Endothelial cell of umbilical vein (primary cell): ENCODE data around the gene KDM4B. TPM values are rescaled to one million over a fixed set of nuclear protein-coding genes. Genes with fewer than 3 reads are reported as not detected.
"Not testable (repeated sequence)": the region's sequence is repeated elsewhere in the genome, so short reads cannot be mapped to it uniquely, and the experiment has no call there.

ENCODE experiments used
- BruUV-seq: library from RNA; stranded (reverse); fragments of 400-500 nt; replicated peaks from 2 replicates; lab custom pipeline; 2021; lab: Mats Ljungman, UMichigan
- CTCF ChIA-PET: fragments of 300-600, 350-600 bp; sonication (Branson Sonifier 250); formaldehyde crosslinking; loops from one replicate; lab custom pipeline; 2021; ENCODE audit warnings: antibody characterized with exemption, inconsistent platforms; lab: Charles Lee
- POLR2A ChIA-PET: fragments of 300-600, 350-600 bp; sonication (Branson Sonifier 250); formaldehyde crosslinking; loops from one replicate; lab custom pipeline; 2021; ENCODE audit warnings: antibody characterized with exemption, inconsistent platforms; lab: Charles Lee
- DNase-seq: peaks from one replicate; pipeline ENCODE4 v3.0.0-alpha.2; 2011; ENCODE audit warnings: low read depth, low spot score
- FAIRE-seq: peaks from 2 replicates; lab custom pipeline; 2011; peaks lifted over from hg19 to GRCh38; lab: Jason Lieb, UNC
- H2AFZ ChIP-seq: 2 replicates; pipeline ENCODE4 v1.6.0; 2012; ENCODE audit warnings: low read depth, low read length, control low read depth, inconsistent platforms
- H3K27ac ChIP-seq: 2 replicates; pipeline ENCODE4 v1.5.1; 2011; ENCODE audit warnings: low read depth, mild to moderate bottlenecking, control low read depth, low read length, moderate library complexity; ENCODE audit not compliant: insufficient read depth
- H3K27me3 ChIP-seq, 2 experiments: 2 replicates each; pipeline versions ENCODE4 v1.6.0 to v1.6.1; 2011; ENCODE audit warnings: low read length in 2 of 2, mixed read lengths in 1 of 2; ENCODE audit not compliant: control insufficient read depth in 2 of 2, insufficient read depth in 2 of 2
- H3K36me3 ChIP-seq, 2 experiments: 2 replicates in 1 of 2; 3 replicates in 1 of 2; pipeline ENCODE4 v1.5.1; 2011; ENCODE audit warnings: low read length in 2 of 2, mild to moderate bottlenecking in 1 of 2, moderate library complexity in 1 of 2; ENCODE audit not compliant: control insufficient read depth in 2 of 2, insufficient read depth in 2 of 2; ENCODE audit errors: extremely low read depth in 1 of 2
- H3K4me1 ChIP-seq: 3 replicates; pipeline ENCODE4 v1.5.1; 2011; ENCODE audit warnings: mild to moderate bottlenecking, low read length; ENCODE audit not compliant: control insufficient read depth, insufficient read depth; ENCODE audit errors: extremely low read depth
- H3K4me2 ChIP-seq: 2 replicates; pipeline ENCODE4 v1.6.1; 2011; ENCODE audit warnings: low read length, control low read depth, mixed read lengths; ENCODE audit not compliant: insufficient read depth
- H3K4me3 ChIP-seq, 3 experiments: fragments of 200-600 bp in 1 of 3; sonication (generic), shearing (Covaris generic) in 1 of 3; replicated peaks in 1 of 3; 2 replicates each; pipeline ENCODE4 v1.5.1; 2011 to 2016; ENCODE audit warnings: control low read depth in 3 of 3, low read length in 3 of 3, mild to moderate bottlenecking in 2 of 3, inconsistent platforms in 1 of 3, low read depth in 1 of 3, moderate library complexity in 1 of 3; ENCODE audit not compliant: insufficient read depth in 1 of 3
- H3K79me2 ChIP-seq: 2 replicates; pipeline ENCODE4 v1.6.0; 2012; ENCODE audit warnings: low read length, inconsistent platforms; ENCODE audit not compliant: control insufficient read depth, insufficient read depth
- H3K9ac ChIP-seq: replicated peaks from 2 replicates; pipeline ENCODE3; 2011; ENCODE audit warnings: low read length, control low read depth; ENCODE audit not compliant: insufficient read depth; ENCODE audit errors: extremely low read depth
- H3K9me1 ChIP-seq: replicated peaks from 3 replicates; pipeline ENCODE4 v1.6.0; 2011; ENCODE audit warnings: mild to moderate bottlenecking, low read length; ENCODE audit not compliant: control insufficient read depth, insufficient read depth; ENCODE audit errors: extremely low read depth
- H3K9me3 ChIP-seq: replicated peaks from 2 replicates; pipeline ENCODE4 v1.5.1; 2012; ENCODE audit warnings: low read length, inconsistent platforms; ENCODE audit not compliant: control insufficient read depth, insufficient read depth
- H4K20me1 ChIP-seq: replicated peaks from 2 replicates; pipeline ENCODE3; 2011; ENCODE audit warnings: mild to moderate bottlenecking, low read length; ENCODE audit not compliant: control insufficient read depth, insufficient read depth; ENCODE audit errors: extremely low read depth
- EZH2 ChIP-seq: IDR thresholded peaks from 2 replicates; pipeline ENCODE4 v1.6.1; 2012; ENCODE audit warnings: borderline replicate concordance, low read depth, mild to moderate bottlenecking, moderate library complexity, low read length, inconsistent platforms; ENCODE audit not compliant: severe bottlenecking
- FOS ChIP-seq: IDR thresholded peaks from 2 replicates; pipeline ENCODE4 v1.6.1; 2011; ENCODE audit warnings: mild to moderate bottlenecking, low read length, moderate library complexity, borderline replicate concordance; ENCODE audit not compliant: insufficient read depth
- GATA2 ChIP-seq: IDR thresholded peaks from 2 replicates; pipeline ENCODE4 v1.7.0; 2011; ENCODE audit warnings: low read depth, mild to moderate bottlenecking, moderate library complexity, mixed read lengths, low read length; ENCODE audit not compliant: insufficient read length, insufficient read depth
- JUN ChIP-seq: IDR thresholded peaks from 2 replicates; pipeline ENCODE4 v1.6.1; 2011; ENCODE audit warnings: borderline replicate concordance, low read depth; ENCODE audit not compliant: insufficient read length, insufficient read depth
- MYC ChIP-seq: IDR thresholded peaks from one replicate; pipeline ENCODE4 v1.6.1; 2011; ENCODE audit warnings: mild to moderate bottlenecking, low read depth, low read length
- POLR2A ChIP-seq: IDR thresholded peaks from 2 replicates; pipeline ENCODE4 v1.6.1; 2012; ENCODE audit warnings: low read depth, mild to moderate bottlenecking, control low read depth, low read length
- POLR2AphosphoS5 ChIP-seq: IDR thresholded peaks from 2 replicates; pipeline ENCODE4 v1.6.1; 2012; ENCODE audit warnings: low read depth, mild to moderate bottlenecking, control low read depth, low read length, moderate library complexity; ENCODE audit not compliant: insufficient read depth
- dilution Hi-C: fragments of 300-500 bp; cut with MboI; formaldehyde crosslinking; loops from one replicate; pipeline ENCODE4 v1.15.0; 2019; ENCODE audit warnings: low sequenced_read_pairs; ENCODE audit not compliant: extremely low pct_ligation_motif_present
- intact Hi-C: fragments of 100-400 bp; cut with micrococcal nuclease; formaldehyde crosslinking; loops from one replicate; pipeline ENCODE4 v1.10.0; 2022
- polyA plus RNA-seq, 4 experiments: library from polyadenylated mRNA; depleted of rRNA in 3 of 4; stranded (reverse) in 3 of 4; unstranded in 1 of 4; fragments of >200 nt; gene quantifications; 2 replicates each; pipeline versions ENCODE4 v1.2.1 to v1.2.3, GENCODE V29; 2011 to 2012; ENCODE audit warnings: missing spikeins in 1 of 4
- total RNA-seq: library from RNA; stranded (reverse); gene quantifications from 2 replicates; pipeline ENCODE4 v1.2.3, GENCODE V29; 2021
- TF ChIP-seq, protein P1 (sequence below): IDR thresholded peaks from 2 replicates; pipeline ENCODE4 v1.6.1; 2011; ENCODE audit not compliant: insufficient read depth, insufficient read length
- TF ChIP-seq, protein P2 (sequence below), 2 donors: IDR thresholded peaks; 1 replicate in 1 of 2; 2 replicates in 1 of 2; pipeline ENCODE4 v1.5.1; 2011; ENCODE audit warnings: low read length in 2 of 2, mild to moderate bottlenecking in 2 of 2, moderate library complexity in 2 of 2, control low read depth in 1 of 2, inconsistent platforms in 1 of 2, low read depth in 1 of 2; ENCODE audit not compliant: insufficient read depth in 1 of 2; ENCODE audit errors: extremely low read depth in 1 of 2

Gene KDM4B
- total and polyA plus RNA-seq, 2 donors (not counting 3 experiments of a cell fraction or from before 2014, with no cell fraction given), result 12.4 to 37.2 TPM

DNA sequence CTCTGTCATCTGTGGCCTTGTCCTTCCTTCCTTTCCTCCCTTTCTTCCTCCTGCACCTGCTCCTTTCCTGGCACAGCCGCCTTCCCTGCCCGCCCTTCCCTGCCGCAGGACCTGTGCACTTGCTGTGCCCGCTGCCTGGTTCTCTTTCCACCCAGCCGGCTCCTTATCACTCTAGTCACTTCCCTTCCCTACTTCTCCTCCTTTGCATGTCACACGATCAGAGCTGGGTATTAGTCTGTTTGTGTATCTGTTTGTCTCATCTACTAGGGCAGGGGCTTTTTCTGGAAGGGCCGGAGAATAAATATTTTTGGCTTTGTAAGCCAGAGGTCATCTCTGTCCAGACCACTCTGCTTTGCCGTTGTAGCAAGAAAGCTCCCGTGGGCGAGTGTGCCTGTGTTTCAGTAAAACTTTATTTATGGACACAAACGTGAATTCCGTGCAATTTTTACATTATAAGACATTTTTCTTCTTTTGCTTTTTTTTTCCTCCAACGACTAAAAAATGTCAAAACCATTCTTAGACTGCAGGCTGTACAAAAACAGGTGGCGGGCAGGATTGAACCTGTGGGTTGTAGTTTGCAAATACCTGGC lies 6.1 kb downstream of the KDM4B start:
- no peak overlapping the region for H3K4me3 ChIP-seq
- no peaks in the 10 kb centered on the region for H3K9me3 ChIP-seq
- H3K9me1 ChIP-seq, result no peaks in the 10 kb centered on the region
- no peak overlapping the region for H3K27ac ChIP-seq
- FAIRE-seq (no peak), DNase-seq (no peak)
- H3K9ac ChIP-seq, result no peak overlapping the region
- TF ChIP-seq POLR2AphosphoS5 (no peak), EZH2 (no peak), JUN (no peak), GATA2 (no peak), POLR2A (no peak), FOS (no peak), MYC (no peak)
- TF ChIP-seq, protein P1, sequence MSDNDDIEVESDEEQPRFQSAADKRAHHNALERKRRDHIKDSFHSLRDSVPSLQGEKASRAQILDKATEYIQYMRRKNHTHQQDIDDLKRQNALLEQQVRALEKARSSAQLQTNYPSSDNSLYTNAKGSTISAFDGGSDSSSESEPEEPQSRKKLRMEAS, result no peak
- TF ChIP-seq, protein P2, sequence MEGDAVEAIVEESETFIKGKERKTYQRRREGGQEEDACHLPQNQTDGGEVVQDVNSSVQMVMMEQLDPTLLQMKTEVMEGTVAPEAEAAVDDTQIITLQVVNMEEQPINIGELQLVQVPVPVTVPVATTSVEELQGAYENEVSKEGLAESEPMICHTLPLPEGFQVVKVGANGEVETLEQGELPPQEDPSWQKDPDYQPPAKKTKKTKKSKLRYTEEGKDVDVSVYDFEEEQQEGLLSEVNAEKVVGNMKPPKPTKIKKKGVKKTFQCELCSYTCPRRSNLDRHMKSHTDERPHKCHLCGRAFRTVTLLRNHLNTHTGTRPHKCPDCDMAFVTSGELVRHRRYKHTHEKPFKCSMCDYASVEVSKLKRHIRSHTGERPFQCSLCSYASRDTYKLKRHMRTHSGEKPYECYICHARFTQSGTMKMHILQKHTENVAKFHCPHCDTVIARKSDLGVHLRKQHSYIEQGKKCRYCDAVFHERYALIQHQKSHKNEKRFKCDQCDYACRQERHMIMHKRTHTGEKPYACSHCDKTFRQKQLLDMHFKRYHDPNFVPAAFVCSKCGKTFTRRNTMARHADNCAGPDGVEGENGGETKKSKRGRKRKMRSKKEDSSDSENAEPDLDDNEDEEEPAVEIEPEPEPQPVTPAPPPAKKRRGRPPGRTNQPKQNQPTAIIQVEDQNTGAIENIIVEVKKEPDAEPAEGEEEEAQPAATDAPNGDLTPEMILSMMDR (IDR thresholded peaks at IDR 0.05; ENCODE audit: extremely low read depth in 1 of 2, insufficient read depth in 1 of 2, low read depth in 1 of 2, low read length in 2 of 2), result no peak
- ChIA-PET POLR2A (no interaction called here), CTCF (interaction anchor here (1.2 to 2.2 kb wide), 2 partner anchors 56 to 108 kb away, joined by 4 to 8 read pairs; no protein-coding TSS in a partner anchor)
- H4K20me1 ChIP-seq, result no peaks in the 10 kb centered on the region
- no peak overlapping the region for H2AFZ ChIP-seq
- H3K27me3 ChIP-seq, result no peaks in the 10 kb centered on the region
- intact Hi-C loops (no loop called here), dilution Hi-C loops (no loop called here)
- no peak overlapping the region for H3K4me2 ChIP-seq
- H3K79me2 ChIP-seq, result peaks cover 56% of the 10 kb centered on the region
- no TSS peak for BruUV-seq
- H3K4me1 ChIP-seq, result peaks cover 17% of the 10 kb centered on the region
- peaks cover 0 to 2% of the 10 kb centered on the region in 2 experiments for H3K36me3 ChIP-seq

DNA sequence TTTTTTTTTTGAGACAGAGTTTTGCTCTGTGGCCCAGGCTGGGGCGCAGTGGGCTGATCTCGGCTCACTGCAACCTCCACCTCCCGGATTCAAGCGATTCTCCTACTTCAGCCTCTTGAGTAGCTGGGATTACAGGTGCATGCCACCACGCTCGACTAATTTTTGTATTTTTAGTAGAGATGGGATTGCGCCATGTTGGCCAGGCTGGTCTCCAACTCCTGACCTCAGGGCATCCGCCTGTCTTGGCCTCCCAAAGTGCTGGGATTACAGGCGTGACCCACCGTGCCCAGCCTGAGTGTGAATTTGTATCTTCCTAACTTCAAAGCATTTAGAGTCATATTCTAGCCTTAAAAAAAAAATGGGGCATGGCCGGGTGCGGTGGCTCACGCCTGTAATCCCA lies 6.7 kb downstream of the KDM4B start:
- H3K36me3 ChIP-seq, H2AFZ ChIP-seq, H4K20me1 ChIP-seq, H3K4me2 ChIP-seq, BruUV-seq, H3K9me1 ChIP-seq, H3K4me3 ChIP-seq, H3K27ac ChIP-seq, intact Hi-C loops, H3K9me3 ChIP-seq, dilution Hi-C loops, H3K27me3 ChIP-seq, FAIRE-seq, H3K9ac ChIP-seq, POLR2A ChIA-PET, DNase-seq: not testable (repeated sequence)
- peaks cover 11% of the 10 kb centered on the region for H3K4me1 ChIP-seq
- CTCF ChIA-PET, result interaction anchor here (0.6 to 1.6 kb wide), 4 partner anchors 35 to 109 kb away, joined by 3 to 7 read pairs (median 4); no protein-coding TSS in a partner anchor
- peaks cover 55% of the 10 kb centered on the region for H3K79me2 ChIP-seq
